ENCODE results near the gene ZBTB18. TPM values are rescaled to one million over a fixed set of nuclear protein-coding genes. Genes with fewer than 3 reads are reported as not detected.
A peak's percentile ranks its signal among the peaks of the same experiment; 100 is the strongest.

The ZBTB18 gene
- polyA plus RNA-seq, 1 of the 3 experiments (the other 2 are of a cell fraction), result 19.3 TPM

- TF ChIP-seq USF1 (IDR thresholded peaks at IDR 0.05; ENCODE audit: borderline replicate concordance, low read depth), result no peak
- TF ChIP-seq GABPA (IDR thresholded peaks at IDR 0.05; ENCODE audit: low read depth), result no peak
- TF ChIP-seq EZH2phosphoT487 (IDR thresholded peaks at IDR 0.05; ENCODE audit: borderline replicate concordance, low read depth), result no peak
- no peak for TF ChIP-seq GATA2 (CRISPR knock-in tag; IDR thresholded peaks at IDR 0.05)
Observed at GRCh38 chr1:244053831-244054230, 2.7 kb downstream of the ZBTB18 start (continued).

- POLR2A ChIA-PET, result no interaction called here
- peaks cover 28 to 44% of the 10 kb centered on the region in 2 experiments for H3K36me3 ChIP-seq (replicated peaks in 1 of 2; ENCODE audit: control insufficient read depth in 1 of 2, insufficient read depth in 2 of 2, low read length in 1 of 2)
- CTCF ChIA-PET, result no interaction called here
- peak; percentile 71 for DNase-seq
- H3K27ac ChIP-seq (ENCODE audit: low read depth in 2 of 2, low read length in 1 of 2), result peak overlapping the region in 1 of 2 experiments; percentile 64; a peak in 2 of 4 replicates
- peaks cover 34% of the 10 kb centered on the region for H3F3A ChIP-seq (replicated peaks; ENCODE audit: insufficient read depth)
- no peaks in the 10 kb centered on the region for H3K27me3 ChIP-seq (ENCODE audit: insufficient read depth)
- H3K4me2 ChIP-seq, result no peak overlapping the region
- no peak overlapping the region for H2AFZ ChIP-seq (ENCODE audit: low read depth)
- H3K4me3 ChIP-seq (ENCODE audit: low read depth in 2 of 2, low read length in 1 of 2), result no peak overlapping the region
- H3K4me1 ChIP-seq (ENCODE audit: control insufficient read depth in 1 of 2, insufficient read depth in 2 of 2, low read depth in 1 of 2, low read length in 1 of 2), result peaks cover 17 to 61% of the 10 kb centered on the region in 2 experiments; a peak in 3 of 4 replicates
- no peaks in the 10 kb centered on the region for H3K9me2 ChIP-seq
- 93% methylated on average over 17 of the region's 17 CpGs for WGBS (ENCODE audit: low lambda C conversion rate)
- TF ChIP-seq RAD21 (IDR thresholded peaks at IDR 0.05; ENCODE audit: low read length) (no peak), FOSL2 (IDR thresholded peaks at IDR 0.05; ENCODE audit: borderline replicate concordance, low read depth) (no peak)
- TF ChIP-seq, protein P1, sequence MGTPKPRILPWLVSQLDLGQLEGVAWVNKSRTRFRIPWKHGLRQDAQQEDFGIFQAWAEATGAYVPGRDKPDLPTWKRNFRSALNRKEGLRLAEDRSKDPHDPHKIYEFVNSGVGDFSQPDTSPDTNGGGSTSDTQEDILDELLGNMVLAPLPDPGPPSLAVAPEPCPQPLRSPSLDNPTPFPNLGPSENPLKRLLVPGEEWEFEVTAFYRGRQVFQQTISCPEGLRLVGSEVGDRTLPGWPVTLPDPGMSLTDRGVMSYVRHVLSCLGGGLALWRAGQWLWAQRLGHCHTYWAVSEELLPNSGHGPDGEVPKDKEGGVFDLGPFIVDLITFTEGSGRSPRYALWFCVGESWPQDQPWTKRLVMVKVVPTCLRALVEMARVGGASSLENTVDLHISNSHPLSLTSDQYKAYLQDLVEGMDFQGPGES (IDR thresholded peaks at IDR 0.05; ENCODE audit: low read depth, low read length), result no peak
- H4K20me1 ChIP-seq (ENCODE audit: insufficient read depth), result peaks cover 29% of the 10 kb centered on the region
- H3K9me3 ChIP-seq, result no peaks in the 10 kb centered on the region
- H3K9ac ChIP-seq, result no peak overlapping the region
- peaks cover 81% of the 10 kb centered on the region for H3K79me2 ChIP-seq (ENCODE audit: insufficient read depth)
Observed at GRCh38 chr1:244054247-244054923, 3.3 kb downstream of the ZBTB18 start.

DNA sequence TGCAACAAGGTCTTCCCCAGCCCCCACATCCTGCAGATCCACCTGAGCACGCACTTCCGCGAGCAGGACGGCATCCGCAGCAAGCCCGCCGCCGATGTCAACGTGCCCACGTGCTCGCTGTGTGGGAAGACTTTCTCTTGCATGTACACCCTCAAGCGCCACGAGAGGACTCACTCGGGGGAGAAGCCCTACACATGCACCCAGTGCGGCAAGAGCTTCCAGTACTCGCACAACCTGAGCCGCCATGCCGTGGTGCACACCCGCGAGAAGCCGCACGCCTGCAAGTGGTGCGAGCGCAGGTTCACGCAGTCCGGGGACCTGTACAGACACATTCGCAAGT, 3.8 kb downstream of the ZBTB18 start:
- H3K27ac ChIP-seq (ENCODE audit: low read depth in 2 of 2, low read length in 1 of 2), result peak overlapping the region in 1 of 2 experiments; percentile 64; a peak in 1 of 4 replicates
- peaks cover 29% of the 10 kb centered on the region for H4K20me1 ChIP-seq (ENCODE audit: insufficient read depth)
- WGBS (ENCODE audit: low lambda C conversion rate), result 94% methylated on average over 26 of the region's 27 CpGs
- peaks cover 28 to 44% of the 10 kb centered on the region in 2 experiments for H3K36me3 ChIP-seq (replicated peaks in 1 of 2; ENCODE audit: control insufficient read depth in 1 of 2, insufficient read depth in 2 of 2, low read length in 1 of 2)
- H3K4me3 ChIP-seq (ENCODE audit: low read depth in 2 of 2, low read length in 1 of 2), result no peak overlapping the region
- H3K9me3 ChIP-seq, result no peaks in the 10 kb centered on the region
- no peak overlapping the region for H3K4me2 ChIP-seq
- H3K4me1 ChIP-seq (ENCODE audit: control insufficient read depth in 1 of 2, insufficient read depth in 2 of 2, low read depth in 1 of 2, low read length in 1 of 2), result peaks cover 17 to 59% of the 10 kb centered on the region in 2 experiments; a peak in 3 of 4 replicates
- no peaks in the 10 kb centered on the region for H3K9me2 ChIP-seq
- H2AFZ ChIP-seq (ENCODE audit: low read depth), result no peak overlapping the region
- DNase-seq, result no peak
- no peaks in the 10 kb centered on the region for H3K27me3 ChIP-seq (ENCODE audit: insufficient read depth)
- H3K79me2 ChIP-seq (ENCODE audit: insufficient read depth), result peaks cover 76% of the 10 kb centered on the region
- no peak overlapping the region for H3K9ac ChIP-seq
- ChIA-PET POLR2A (no interaction called here), CTCF (no interaction called here)
- no peak for TF ChIP-seq NRF1 (IDR thresholded peaks at IDR 0.05; ENCODE audit: low read depth, low read length)
- TF ChIP-seq RXRA (IDR thresholded peaks at IDR 0.05; ENCODE audit: borderline replicate concordance, low read depth), result no peak
- no peak for TF ChIP-seq MEF2A (IDR thresholded peaks at IDR 0.05; ENCODE audit: borderline replicate concordance, low read depth)
- TF ChIP-seq MAX (IDR thresholded peaks at IDR 0.05; ENCODE audit: low read depth), result no peak
- TF ChIP-seq ELF1 (IDR thresholded peaks at IDR 0.05), result no peak
- TF ChIP-seq FOSL2 (IDR thresholded peaks at IDR 0.05; ENCODE audit: borderline replicate concordance, low read depth), result no peak
- TF ChIP-seq SMC3 (IDR thresholded peaks at IDR 0.05; ENCODE audit: low read depth, low read length), result no peak
- TF ChIP-seq TCF12 (IDR thresholded peaks at IDR 0.05), result no peak
- no peak for TF ChIP-seq RAD21 (IDR thresholded peaks at IDR 0.05; ENCODE audit: low read length)
- TF ChIP-seq YY1 (IDR thresholded peaks at IDR 0.05; ENCODE audit: low read depth), result no peak
- H3F3A ChIP-seq (replicated peaks; ENCODE audit: insufficient read depth), result peaks cover 35% of the 10 kb centered on the region

All from SK-N-SH (cell line).